NCI-H1930 (cell line): ENCODE data around the gene CYP39A1.

Experiments used
- DNase-seq, 2 experiments: peaks; one replicate each; lab custom pipeline; 2025; lab: John Stamatoyannopoulos, UW

The CYP39A1 gene

GRCh38 chr6:46652603-46653438 is at the start of gene CYP39A1, which contains the start of gene SLC25A27:
Gene CYP39A1 (minus strand): TSS chr6:46652818. CDS start chr6:46652582, 236 bp downstream.
Gene SLC25A27 (plus strand): TSS chr6:46652975. CDS start chr6:46653193, 218 bp downstream.
- DNase-seq = peak; percentile 74 to 81

DNA sequence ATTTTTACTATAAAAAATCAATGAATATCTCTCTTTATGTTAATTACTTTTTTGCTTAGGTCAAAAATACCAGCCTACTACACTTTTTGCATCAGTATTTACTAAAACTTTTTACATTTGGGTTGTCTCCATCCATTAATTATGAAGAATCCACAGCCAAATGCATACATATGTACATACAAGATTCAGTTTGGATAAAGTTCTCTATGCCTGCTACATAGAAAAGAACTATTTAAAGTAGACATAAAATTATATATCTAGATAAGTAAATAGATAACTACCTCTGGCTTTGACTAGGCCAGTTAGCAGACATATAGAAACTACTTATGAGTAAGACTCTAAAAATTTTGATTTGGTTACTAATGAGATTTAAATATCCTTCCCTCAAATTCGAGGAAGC is 47.4 kb upstream of the CYP39A1 start:
- DNase-seq = no peak

GRCh38 chr6:46690911-46691451 is 38.4 kb upstream of the CYP39A1 start:
- no peak for DNase-seq

DNA sequence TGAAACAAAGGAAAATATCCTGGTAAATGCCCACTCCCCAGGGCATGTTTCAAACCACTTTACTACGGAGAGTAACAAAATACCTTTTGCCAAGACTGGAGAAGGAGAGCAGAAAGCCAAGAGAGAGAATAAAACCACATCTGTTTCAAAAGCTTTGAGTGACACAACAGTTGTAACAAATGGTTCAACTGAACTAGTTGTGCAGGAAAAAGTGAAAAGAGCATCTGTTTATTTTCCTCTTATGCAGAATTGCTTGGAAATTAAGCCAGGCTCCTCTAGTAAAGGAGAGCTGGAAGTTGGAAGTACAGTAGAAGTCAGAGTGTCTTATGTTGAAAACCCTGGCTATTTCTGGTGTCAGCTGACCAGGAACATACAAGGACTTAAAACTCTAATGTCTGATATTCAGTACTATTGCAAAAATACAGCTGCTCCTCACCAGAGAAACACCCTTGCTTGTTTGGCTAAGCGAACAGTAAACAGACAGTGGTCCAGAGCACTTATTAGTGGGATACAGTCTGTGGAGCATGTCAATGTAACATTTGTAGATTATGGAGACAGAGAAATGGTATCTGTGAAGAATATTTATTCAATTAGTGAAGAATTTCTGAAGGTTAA is 37.6 kb upstream of the CYP39A1 start:
- DNase-seq = no peak

DNA sequence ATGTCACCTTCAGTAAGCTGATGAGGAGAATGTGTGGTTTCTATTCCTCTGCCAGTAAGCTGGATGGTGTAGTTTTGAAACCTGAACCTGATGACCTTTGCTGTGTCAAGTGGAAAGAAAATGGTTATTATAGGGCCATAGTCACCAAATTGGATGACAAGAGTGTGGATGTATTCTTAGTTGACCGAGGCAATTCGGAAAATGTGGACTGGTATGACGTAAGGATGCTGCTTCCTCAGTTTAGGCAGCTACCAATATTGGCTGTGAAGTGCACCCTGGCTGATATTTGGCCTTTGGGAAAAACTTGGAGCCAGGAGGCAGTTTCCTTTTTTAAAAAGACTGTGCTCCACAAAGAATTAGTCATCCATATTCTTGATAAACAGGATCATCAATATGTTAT is 37.0 kb upstream of the CYP39A1 start:
- no peak for DNase-seq

DNA sequence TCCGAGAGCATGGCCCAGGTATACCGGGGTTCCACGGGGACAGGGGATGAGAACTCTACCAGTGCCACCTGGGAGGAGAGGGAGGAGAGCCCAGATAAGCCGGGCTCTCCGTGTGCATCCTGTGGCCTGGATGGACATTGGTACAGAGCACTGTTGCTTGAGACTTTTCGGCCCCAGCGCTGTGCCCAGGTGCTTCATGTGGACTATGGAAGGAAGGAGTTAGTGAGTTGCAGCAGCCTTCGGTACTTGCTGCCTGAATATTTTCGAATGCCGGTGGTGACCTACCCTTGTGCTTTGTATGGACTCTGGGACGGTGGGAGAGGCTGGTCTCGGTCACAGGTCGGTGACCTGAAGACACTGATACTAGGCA is 36.3 kb upstream of the CYP39A1 start:
- DNase-seq = no peak

DNA sequence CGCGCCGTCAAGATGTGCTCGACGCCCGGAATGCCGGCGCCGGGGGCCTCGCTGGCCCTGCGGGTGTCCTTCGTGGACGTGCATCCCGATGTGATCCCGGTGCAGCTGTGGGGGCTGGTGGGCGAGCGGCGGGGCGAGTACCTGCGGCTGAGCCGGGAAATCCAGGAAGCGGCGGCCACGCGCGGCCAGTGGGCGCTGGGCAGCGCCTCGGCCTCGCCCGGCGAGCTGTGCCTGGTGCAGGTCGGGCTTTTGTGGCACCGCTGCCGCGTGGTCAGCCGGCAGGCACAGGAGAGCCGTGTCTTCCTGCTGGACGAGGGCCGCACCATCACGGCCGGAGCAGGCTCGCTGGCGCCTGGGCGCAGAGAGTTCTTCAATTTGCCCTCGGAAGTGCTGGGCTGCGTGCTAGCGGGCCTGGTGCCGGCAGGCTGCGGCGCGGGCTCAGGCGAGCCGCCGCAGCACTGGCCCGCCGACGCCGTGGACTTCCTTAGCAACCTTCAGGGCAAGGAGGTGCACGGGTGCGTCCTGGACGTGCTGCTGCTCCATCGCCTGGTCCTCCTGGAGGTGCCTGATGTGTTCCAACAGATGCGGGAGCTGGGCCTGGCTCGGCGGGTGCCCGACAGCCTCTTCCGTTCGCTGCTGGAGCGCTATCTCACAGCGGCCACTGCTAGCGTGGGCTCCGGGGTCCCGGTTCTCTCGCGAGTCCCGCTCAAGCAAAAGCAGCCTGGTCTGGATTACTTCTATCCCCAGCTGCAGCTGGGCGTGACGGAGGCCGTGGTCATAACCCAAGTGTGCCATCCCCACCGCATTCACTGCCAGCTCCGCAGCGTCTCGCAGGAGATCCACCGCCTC is 35.7 kb upstream of the CYP39A1 start:
- DNase-seq = no peak

- no peak for DNase-seq
Observed at GRCh38 chr6:46687619-46688097, 35.0 kb upstream of the CYP39A1 start, which contains the start of gene TDRD6. Gene TDRD6 (plus strand): TSS chr6:46687885. CDS start chr6:46688129, 244 bp downstream.

DNA sequence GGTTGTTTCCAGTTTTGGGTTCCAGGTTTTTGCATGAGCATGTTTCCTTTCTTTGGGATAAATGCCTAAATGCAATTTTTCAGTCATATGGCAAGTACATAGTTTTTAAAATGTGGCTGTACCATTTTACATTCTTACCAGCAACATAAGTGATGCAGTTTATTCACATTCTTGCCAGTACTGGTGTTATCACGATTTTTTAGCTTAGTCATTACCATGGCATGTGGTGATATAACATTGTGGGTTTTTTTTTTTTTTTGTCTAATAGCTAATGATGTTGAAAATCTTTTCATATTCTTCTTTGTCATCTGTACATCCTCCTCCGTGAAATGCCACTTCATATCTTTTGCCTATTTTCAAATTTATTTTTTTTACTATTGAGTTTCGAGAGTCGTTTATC is 32.2 kb upstream of the CYP39A1 start:
- DNase-seq = no peak

DNA sequence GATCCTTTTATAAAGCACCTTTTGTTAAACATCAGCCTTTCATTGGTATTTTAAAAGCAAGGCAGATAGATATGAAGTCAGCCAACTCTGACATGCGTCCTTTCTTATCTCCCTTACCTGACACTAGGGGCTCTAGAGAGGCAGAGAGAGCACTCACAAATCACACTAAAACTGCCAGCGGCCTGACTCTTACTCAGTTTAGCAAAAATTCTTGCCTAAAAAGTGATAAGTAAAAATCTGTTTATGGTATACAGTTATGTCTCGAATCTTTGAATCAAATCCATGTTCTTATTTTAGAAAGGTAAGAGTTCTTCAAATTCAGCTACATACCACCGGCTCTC is 24.7 kb upstream of the CYP39A1 start:
- DNase-seq = no peak

- no peak for DNase-seq
Observed at GRCh38 chr6:46676604-46677313, 24.1 kb upstream of the CYP39A1 start.

DNA sequence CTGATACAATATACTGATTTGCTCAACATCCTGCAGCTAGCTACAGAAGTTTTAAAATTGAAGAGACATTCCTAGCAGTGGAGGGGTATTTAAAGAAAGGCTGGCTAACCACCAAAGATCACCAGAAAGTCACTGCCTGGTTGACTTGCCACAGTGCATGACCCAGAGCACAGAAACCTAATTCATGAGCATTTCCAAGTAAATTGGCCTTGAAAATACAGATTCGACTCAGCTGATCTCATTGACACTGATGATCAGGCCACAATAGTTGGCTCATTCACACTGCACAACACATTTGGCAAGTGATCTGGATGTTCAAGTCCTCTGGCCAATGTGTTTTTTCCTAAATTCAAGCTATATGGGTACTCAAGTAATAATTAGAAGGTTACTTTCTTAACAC is 21.8 kb upstream of the CYP39A1 start:
- no peak for DNase-seq

- DNase-seq = no peak
Observed at GRCh38 chr6:46667377-46667776, 14.8 kb upstream of the CYP39A1 start.

DNA sequence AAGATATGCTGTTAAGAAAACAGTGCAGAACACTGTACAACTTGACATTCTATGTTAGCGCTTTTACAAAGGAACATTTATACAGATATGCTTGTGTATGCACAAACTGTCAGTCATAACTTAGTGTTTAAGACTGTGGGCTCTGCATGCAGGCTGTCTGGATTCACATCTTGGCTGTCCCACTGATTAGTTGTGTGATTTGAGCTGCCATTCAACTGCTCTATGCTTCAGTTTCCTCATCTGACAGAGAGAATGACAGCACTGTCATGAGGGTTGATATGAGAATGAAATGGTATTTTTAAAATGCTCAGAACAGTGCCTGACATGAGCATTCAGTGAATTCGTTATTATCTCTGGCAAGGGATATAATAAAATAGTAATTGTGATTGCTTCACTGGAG is 8.9 kb upstream of the CYP39A1 start:
- DNase-seq = no peak

DNA sequence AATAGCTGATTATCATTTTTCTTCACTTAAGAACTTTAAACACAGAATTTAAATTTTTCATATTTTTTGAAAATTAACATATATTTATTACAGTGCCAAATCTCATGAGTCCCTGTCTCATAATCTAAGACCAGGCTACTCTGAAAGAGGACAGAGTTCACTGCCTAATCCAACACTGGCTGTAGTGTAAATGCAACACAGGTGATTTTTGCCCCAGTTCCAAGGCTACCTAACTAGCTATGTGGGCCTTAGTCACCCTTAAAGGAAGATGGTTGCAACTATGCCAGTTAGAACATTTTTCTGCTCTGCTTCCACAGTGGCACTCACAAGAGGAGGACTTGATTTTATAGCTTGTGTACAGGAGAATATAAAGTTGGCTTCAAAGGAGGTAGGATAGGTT is 5.0 kb upstream of the CYP39A1 start:
- DNase-seq = no peak

- DNase-seq = no peak
Observed at GRCh38 chr6:46655803-46656202, 3.2 kb upstream of the CYP39A1 start.

DNA sequence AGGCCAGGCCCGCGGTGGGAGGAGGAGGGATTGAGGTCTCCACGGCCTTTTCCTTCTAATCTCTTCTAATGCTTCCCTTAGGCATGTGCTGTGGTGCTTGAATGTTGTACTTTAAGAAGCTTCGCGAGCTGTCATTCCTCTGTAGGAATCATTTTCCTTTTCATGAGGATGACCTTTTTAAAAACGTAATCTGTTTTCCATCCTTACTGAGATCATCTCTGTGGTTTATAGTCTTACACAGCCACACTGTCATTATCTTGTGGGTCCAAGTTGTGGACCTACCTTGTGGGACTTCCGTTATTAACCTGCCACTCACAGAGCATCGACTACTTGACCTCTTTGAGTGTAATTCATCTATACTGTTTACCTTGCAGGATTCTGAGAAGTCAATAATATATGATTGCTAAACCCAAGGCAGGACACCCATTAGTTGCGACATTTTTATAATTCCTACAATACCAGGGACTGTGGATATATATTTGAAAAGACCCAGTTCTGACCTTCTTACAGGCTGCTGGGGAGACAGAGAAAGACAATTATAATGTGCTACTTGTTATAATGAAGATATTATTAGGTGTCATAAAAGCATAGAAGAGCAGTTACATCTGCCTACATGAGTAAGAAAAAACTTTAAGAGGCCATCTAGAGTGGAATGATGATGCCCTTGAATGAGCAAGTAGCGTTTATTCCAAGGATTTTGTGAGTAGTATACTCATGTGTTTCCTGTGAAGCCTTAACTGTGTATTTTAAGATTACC is 999 bp upstream of the CYP39A1 start:
- no peak for DNase-seq

- no peak for DNase-seq
Observed at GRCh38 chr6:46652232-46652602, 401 bp downstream of the CYP39A1 start.

DNA sequence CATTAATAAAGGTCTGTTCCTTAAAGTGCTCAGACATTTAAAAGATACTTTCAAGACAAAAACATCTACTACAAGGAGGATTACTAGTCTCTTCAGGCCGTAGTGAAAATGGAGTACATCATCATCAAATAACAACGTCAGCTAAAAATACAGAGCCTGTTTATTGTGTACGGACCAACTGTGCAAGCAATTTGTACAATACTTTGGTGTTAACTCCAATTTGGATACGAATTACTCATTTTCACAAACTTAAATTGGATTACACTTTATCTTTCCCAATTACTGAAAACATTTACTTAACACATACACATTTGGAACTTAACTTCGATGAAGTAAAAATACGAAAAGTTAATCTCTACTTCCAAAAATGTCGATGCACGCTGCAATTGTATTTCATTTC is 802 bp downstream of the CYP39A1 start:
- DNase-seq = no peak

DNA sequence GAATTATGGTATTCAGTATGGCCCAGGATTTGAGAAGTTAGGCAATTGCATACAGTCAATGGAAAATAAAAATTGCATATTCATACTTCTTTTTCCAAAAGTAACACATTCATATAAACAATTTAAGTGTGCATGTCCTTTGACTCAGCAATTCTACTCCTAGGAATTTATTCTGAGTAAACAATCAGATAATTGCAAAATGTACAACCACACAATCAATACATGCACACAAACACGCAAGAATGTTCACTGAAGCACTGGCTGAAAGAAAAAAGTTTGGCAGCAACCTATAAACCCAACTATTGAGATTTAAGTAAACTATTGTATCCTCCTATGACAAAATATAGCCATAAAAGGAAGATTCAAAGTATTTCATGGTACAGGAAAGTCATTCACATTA is 1.6 kb downstream of the CYP39A1 start:
- no peak for DNase-seq
